Spleen (tissue), 7 donors: Measurements from ENCODE around the gene TENM3.

ENCODE experiments used
- CTCF ChIP-seq, 11 experiments: fragments of 200-600 bp in 7 of 11; fragments of 450-650 bp in 4 of 11; sonication (generic) in 4 of 11; IDR thresholded peaks in 8 of 11; conservative IDR thresholded peaks in 3 of 11; 1 replicate in 7 of 11; 2 replicates in 4 of 11; pipeline versions ENCODE4 v1.4.0 to v1.8.0; 2016 to 2021; ENCODE audit warnings: antibody characterized with exemption in 11 of 11, inconsistent platforms in 4 of 11, mild to moderate bottlenecking in 1 of 11
- POLR2A ChIP-seq, 3 donors: fragments of 450-650 bp; IDR thresholded peaks; one replicate each; pipeline ENCODE4 v1.5.1; 2017; ENCODE audit warnings: antibody characterized with exemption in 3 of 3, mild to moderate bottlenecking in 1 of 3
- POLR2AphosphoS5 ChIP-seq, 3 donors: sonication (generic); formaldehyde crosslinking; IDR thresholded peaks; one replicate each; pipeline ENCODE4 v1.5.1; 2017; ENCODE audit warnings: antibody characterized with exemption in 3 of 3
- donor health status: DM: no; HTN: no; CAD: no; lungs with moderate emphysema.
- donor health status: DM: no; HTN: no; CAD: no.
- donor health status: DM: no; HTN: no; CAD: no.

- no peak for TF ChIP-seq CTCF (IDR thresholded peaks at IDR 0.05 in 8 of 11, conservative IDR thresholded peaks at IDR 0.05 in 3 of 11)
- TF ChIP-seq POLR2A (IDR thresholded peaks at IDR 0.05), result no peak
- no peak for TF ChIP-seq POLR2AphosphoS5 (IDR thresholded peaks at IDR 0.05)
Measured at GRCh38 chr4:182380771-182381181, 137.6 kb downstream of the TENM3 start.
